Measurements from ENCODE around the gene DUSP8.
"Not testable (repeated sequence)": the region's sequence is repeated elsewhere in the genome, so short reads cannot be mapped to it uniquely, and the experiment has no call there.

The DUSP8 gene

GRCh38 chr11:1608363-1608762 lies 36.3 kb upstream of the DUSP8 start, which contains the start of gene KRTAP5-3:
TSS of gene KRTAP5-3 (minus strand) at chr11:1608463. CDS start at chr11:1608385, 78 bp downstream.
- TF ChIP-seq REST (IDR thresholded peaks at IDR 0.05; ENCODE audit: insufficient replicate concordance, low read depth): no peak
- no peak for TF ChIP-seq SPI1 (IDR thresholded peaks at IDR 0.05; ENCODE audit: borderline replicate concordance, low read depth)
- TF ChIP-seq GABPA (IDR thresholded peaks at IDR 0.05; ENCODE audit: low read depth): no peak
- TF ChIP-seq POLR2AphosphoS5 (IDR thresholded peaks at IDR 0.05; ENCODE audit: low read depth): no peak
- no peak for TF ChIP-seq CTCF (IDR thresholded peaks at IDR 0.05; ENCODE audit: insufficient read depth, low read length)
- no peak within 1 kb of the TSS for H3K27ac ChIP-seq (replicated peaks)
- no peak within 1 kb of the TSS for H3K4me3 ChIP-seq (replicated peaks; ENCODE audit: insufficient read depth, low read length)
- no peaks in the 10 kb centered on the region for H3K27me3 ChIP-seq (ENCODE audit: insufficient read depth, poor library complexity, severe bottlenecking)
- no peak for DNase-seq (ENCODE audit: low read depth in 1 of 2, low spot score in 1 of 2)

GRCh38 chr11:1607901-1608300 lies 35.8 kb upstream of the DUSP8 start:
- DNase-seq (ENCODE audit: low read depth in 1 of 2, low spot score in 1 of 2); H3K27me3 ChIP-seq (ENCODE audit: insufficient read depth, poor library complexity, severe bottlenecking); H3K4me3 ChIP-seq (replicated peaks; ENCODE audit: insufficient read depth, low read length); H3K27ac ChIP-seq (replicated peaks): not testable (repeated sequence)

GRCh38 chr11:1607156-1607845 lies 35.2 kb upstream of the DUSP8 start:
- H3K27me3 ChIP-seq (ENCODE audit: insufficient read depth, poor library complexity, severe bottlenecking); DNase-seq (ENCODE audit: low read depth in 1 of 2, low spot score in 1 of 2); H3K27ac ChIP-seq (replicated peaks); H3K4me3 ChIP-seq (replicated peaks; ENCODE audit: insufficient read depth, low read length): not testable (repeated sequence)

- DNase-seq (ENCODE audit: low read depth in 1 of 2, low spot score in 1 of 2): not testable (repeated sequence)
These were observed 33.9 kb upstream of the DUSP8 start for GRCh38 chr11:1605923-1606322.

GRCh38 chr11:1604711-1605110 lies 32.6 kb upstream of the DUSP8 start:
- H3K27ac ChIP-seq (replicated peaks): no peak overlapping the region
- H3K27me3 ChIP-seq (ENCODE audit: insufficient read depth, poor library complexity, severe bottlenecking): peaks cover 5% of the 10 kb centered on the region
- no peak overlapping the region for H3K4me3 ChIP-seq (replicated peaks; ENCODE audit: insufficient read depth, low read length)
- TF ChIP-seq SPI1 (IDR thresholded peaks at IDR 0.05; ENCODE audit: borderline replicate concordance, low read depth) (no peak), GABPA (IDR thresholded peaks at IDR 0.05; ENCODE audit: low read depth) (no peak), REST (IDR thresholded peaks at IDR 0.05; ENCODE audit: insufficient replicate concordance, low read depth) (no peak), POLR2AphosphoS5 (IDR thresholded peaks at IDR 0.05; ENCODE audit: low read depth) (no peak), CTCF (IDR thresholded peaks at IDR 0.05; ENCODE audit: insufficient read depth, low read length) (no peak)
- DNase-seq (ENCODE audit: low read depth in 1 of 2, low spot score in 1 of 2): no peak

More at GRCh38 chr11:1605923-1606322, 33.9 kb upstream of the DUSP8 start:
- H3K27ac ChIP-seq (replicated peaks); H3K4me3 ChIP-seq (replicated peaks; ENCODE audit: insufficient read depth, low read length); H3K27me3 ChIP-seq (ENCODE audit: insufficient read depth, poor library complexity, severe bottlenecking): not testable (repeated sequence)
